CD4-positive, alpha-beta T cell treated with Interleukin-15 for 1 hour (primary cell): ENCODE measurements around the gene MTA1.
A peak's percentile ranks its signal among the peaks of the same experiment; 100 is the strongest.

Experiments
- DNase-seq: peaks from one replicate; pipeline ENCODE4 v3.0.0-alpha.2; 2020

The MTA1 gene

DNA sequence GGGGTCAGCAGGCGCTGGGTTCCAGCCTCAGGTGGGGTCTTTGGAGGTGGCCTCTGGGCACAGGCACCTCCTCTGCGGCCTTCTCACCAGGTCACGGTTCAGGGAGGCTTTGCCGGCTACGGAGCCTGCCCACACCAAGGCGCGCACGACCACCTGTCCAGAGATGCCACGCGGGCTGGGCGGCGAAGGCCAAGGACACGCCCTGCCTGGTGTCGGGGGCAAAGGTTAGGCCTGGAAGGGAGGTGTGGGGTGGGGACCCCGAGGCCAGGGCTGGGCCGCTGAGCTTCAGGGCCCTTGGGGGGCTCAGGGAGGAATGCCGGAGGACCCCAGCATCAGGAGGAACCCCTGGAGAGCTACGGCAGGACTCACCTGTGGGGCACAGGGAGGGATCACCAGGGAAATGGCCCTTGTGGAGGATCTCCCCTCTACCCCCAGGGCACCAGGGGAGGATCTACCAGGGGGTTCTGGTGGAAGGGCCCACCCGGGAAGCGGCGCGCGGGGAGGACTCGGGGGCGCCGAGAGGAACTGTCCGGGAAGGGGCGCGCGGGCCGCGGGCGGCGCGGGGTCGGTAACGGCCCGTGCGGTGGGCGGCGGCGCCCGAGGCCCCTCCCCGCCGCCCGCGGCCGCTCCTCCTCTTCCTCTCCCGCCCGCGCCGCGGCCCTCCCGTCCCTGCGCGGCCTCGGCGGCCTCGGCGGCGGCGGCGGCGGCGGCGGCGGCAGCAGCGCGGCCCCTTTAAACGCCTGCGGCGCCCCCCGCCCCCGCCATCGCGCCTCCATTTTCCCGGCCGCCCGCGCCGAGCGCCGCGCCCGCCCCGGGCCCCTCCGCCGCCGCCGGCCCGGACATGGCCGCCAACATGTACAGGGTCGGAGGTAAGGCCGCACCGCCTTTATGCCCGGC is at the start of gene MTA1:
TSS of gene MTA1 (plus strand) at position 633 of the 897 bp plus-strand sequence. CDS start at position 842, 209 bp downstream.
- DNase-seq = peak; percentile 37

DNA sequence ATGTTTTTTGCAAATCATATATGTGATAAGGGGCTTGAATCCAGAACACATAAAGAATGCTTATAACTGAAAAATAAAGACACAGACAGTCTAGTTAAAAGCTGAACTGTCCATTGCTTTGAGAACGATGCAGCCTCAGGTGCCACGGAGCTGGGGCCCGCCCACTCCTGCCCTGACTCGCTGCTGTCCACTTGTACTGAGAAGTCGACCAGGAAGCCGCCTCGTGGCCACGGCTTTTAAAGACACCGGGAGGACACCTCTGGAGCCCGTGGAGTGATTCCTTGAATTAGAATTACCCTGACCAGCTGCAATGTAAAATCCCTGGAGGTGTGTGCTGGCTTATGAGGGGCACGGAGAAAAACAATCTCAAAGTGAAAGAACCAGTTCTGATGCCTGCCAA is 45.2 kb upstream of the MTA1 start:
- DNase-seq = no peak

DNA sequence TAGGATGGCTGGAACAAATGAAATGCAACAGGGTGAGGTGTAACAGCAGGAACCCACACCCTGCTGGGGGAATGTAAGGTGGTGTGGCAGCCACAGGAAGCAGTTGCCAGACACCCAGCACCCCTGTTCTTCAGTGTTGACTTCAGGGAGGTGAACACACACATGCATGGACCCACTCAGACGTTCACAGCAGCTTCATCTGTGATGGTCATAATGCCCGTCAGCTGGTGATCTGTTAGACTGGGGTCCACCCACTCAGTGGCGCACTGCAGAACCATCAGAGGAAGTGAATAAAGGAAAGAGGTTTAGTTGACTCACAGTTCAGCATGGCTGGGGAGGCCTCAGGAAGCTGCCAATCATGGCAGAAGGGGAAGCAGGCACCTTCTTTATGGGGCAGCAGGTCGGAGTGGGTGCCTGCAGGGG is 44.0 kb upstream of the MTA1 start:
- peak; percentile 63 for DNase-seq

DNA sequence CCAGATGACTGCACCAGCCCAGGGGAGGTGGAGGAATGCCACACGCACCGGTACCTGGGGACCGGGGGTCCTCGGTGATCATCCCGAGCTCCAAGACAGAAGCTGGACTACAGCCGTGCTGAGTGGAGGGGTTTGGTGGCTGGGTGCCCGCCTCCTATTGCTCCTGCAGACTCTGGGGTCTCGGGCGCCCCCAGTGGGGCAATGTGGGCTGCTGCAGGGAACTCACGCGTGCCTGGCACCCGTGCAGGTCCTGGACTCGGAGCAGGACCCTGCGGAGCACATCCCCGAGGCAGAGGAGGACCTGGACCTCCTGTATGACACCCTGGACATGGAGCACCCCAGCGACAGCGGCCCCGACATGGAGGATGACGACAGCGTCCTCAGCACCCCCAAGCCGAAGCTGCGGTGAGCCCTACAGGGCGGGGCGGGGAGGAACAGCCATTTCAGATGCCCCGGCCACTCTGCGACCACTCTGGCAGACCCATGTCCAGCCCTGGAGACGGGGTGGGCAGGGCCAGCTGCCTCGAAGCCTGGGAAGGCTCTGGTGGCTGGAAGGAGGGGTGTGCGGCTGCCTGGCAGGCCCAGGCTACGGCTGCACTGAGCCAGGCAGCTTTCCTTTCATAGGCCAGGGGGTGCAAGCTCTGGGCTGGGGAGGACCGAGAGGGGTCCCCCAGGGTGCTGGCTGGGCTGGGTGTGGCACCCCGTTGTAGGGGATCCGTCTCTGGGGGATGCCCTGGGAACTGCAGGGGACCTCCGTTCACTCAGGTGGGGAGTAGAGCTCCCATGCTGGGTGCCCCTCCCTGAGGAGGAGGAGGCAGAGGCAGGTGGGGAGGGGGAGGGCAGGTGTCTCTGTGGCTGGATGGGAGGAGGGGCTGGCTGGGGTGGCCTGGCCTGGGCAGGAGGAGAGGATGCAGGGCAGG is 42.8 kb upstream of the MTA1 start:
- no peak for DNase-seq

DNA sequence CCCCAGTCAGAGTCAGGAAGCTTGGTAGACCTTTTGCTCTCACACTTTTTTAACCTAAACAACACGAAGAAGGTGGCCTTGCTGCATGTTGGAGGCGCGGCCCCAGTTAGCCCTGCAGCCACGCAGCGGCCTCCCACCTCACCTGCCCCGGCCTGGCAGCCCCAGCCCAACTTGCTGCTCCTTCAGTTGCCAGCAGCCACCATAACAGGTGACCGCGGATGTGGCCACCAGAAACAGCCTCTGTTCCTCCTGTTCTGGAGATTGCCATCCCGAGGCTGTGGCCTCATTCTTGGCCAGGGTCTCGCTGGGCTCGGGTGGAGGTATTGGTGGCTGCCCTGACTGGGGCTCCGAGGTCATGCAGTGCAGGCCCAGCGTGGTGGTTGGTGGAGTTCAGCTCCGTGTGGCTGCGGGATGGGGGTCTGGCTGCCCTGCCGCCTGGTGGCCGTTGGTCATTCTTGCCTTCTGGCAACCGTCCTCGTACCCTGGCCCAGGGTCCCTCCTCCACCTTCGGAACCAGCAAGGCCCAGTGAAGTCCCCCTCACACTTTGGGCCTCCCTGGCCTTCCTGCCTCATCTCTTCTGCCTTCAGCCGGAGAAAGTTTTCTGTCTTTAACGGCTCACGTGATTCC is 42.0 kb upstream of the MTA1 start:
- DNase-seq = no peak

DNA sequence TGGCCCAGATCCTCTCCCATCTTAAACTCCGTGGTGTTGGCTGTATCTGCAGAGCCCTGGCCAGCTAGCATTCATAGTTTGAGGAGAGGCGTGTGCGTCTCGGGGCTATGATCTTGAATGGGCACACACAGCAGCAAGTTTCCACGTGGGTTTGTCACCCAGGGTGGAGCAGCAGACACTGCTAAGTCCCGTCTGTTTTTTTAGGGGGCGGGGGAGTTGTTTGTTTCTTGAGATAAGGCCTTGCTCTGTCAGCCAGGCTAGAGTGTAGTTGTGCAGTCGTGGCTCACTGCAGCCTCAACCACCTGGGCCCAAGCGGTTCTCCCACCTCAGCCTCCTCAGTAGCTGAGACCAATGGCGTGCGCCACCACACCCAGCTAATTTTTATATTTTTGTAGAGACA is 41.4 kb upstream of the MTA1 start:
- no peak for DNase-seq

DNA sequence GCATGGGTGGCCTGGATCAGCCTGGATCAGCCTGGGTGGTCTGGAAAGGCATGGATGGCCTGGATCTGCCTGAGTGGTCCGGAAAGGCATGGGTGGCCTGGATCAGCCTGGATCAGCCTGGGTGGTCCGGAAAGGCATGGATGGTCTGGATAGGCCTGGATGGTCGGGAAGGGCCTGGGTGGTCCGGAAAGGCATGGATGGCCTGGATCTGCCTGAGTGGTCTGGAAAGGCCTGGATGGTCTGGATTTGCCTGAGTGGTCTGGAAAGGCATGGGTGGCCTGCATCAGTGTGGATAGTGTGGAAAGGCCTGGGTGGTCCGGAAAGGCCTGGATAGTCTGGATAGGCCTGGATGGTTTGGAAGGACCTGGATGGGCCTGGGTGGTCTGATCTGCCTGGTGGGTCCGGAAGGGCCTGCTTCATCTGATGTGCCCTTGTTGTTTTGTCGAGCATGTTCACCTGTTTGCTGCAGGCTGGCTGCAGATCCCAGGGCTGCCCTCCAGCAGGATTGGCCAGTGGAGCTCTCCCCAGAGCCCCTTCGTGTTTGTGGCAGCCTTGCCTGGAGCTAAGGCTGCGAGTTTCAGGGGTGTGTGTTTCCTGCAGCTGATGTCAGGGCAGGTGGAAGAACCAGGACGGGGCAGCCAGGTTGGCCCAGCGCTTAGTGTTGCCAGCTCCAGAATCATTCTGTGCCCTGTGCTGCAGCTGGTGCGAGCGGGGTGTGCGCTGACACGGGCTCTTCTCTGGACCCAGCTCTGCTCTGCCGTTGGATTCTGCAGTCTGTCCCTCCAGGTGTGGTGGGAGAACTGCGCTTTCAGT is 40.5 kb upstream of the MTA1 start:
- DNase-seq = no peak

DNA sequence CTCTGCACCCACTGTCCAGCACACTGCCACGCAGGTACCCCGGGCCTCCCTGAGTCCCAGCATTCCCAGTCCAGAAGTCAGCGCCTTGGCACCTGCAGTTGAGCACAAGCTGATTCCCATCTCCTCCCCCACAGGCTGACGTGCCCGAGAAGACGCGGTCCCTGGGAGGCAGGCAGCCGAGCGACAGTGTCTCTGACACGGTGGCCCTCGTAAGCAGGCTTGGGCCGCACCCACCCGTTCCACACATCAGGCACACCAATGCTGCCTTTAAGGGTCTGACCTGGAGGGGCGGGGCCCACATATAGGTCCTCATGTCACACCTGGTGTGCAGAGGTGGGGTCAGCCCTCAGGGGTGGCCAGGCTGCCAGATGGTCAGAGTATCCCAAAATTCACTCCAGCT is 39.7 kb upstream of the MTA1 start:
- DNase-seq = no peak

DNA sequence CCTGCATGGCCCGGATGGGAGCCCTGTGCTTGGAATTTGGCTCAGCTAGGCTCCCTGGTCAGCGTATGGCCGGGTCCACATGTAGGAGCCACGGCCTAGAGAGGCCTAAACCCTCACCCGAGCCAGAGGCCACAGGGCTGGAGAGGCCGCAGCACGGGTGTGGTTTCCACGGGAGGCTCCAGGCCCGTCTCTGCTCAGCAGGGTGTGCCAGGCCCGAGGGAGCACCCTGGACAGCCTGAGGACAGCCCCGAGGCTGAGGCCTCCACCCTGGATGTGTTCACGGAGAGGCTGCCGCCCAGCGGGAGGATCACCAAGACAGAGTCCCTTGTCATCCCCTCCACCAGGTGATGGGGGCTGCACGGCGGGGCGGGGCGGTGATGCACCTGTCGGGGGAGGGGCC is 38.9 kb upstream of the MTA1 start:
- no peak for DNase-seq

DNA sequence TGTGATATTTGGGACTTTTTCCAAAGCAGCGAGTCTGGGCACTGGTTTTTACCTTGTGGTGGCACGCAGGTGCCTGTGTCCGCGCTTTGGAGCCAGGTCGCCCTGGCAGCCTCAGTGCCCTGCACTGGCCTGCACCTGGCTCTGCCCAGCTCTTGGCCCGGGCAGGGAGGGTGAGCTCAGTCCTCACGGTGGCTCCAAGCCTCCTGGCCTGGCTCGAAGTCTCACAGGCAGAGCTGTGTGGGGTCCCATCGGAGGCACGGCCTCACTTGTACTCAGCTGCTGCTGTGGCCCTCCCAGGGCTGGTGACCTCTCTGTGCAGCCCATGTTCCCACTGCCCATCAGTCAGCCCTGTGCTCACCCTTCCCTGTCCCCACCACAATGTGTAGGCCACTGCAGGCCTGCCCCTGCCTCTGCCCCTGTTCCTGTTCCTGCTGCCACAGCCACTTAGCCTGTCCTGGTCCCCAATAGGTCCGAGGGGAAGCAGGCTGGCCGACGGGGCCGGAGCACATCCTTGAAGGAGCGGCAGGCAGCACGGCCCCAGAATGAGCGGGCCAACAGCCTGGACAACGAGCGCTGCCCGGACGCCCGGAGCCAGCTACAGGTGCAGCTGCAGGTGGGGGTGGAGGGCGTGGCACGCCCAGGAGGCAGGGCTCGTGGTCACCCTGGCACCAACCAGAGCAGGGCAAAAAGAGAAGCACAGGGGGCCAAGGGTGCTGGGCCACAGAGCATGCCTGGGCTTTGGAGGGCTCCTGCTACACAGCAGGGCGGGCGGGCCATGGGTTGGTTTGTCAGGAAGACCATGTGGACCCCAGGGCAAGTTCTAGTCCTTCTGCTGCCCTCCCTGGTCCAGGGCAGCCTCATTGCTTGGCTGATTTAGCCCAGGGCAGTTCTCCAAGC is 37.9 kb upstream of the MTA1 start:
- DNase-seq = no peak

DNA sequence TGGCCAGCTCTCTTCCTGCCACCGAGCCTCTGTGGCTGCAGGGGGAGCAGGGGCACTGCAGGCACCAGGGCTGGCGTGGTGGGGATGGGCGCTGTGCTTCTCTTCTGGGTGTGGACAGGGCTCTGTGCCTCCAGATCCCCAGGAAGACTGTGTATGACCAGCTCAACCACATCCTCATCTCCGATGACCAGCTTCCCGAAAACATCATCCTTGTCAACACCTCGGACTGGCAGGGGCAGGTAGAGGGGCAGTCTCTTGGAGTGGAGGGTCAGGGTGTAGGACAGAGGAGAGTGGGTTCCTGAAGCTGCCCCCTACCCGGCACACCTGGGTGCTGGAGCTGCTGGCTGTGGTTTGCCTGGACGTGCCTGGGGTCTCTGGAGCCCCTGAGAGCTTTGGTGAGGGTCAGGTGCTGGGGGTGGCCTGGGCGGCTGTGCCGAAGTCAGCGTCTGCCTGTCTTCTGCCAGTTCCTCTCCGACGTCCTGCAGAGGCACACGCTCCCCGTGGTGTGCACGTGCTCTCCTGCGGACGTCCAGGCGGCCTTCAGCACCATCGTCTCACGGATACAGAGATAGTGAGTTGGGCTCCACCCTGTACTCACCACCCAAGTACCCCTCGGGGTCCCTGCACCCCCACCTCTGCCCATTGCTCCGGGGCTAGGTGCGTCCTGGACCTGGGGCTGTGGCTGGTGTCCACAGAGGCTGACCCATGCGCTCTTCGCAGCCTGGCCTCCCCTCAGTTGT is 37.1 kb upstream of the MTA1 start:
- DNase-seq = no peak

DNA sequence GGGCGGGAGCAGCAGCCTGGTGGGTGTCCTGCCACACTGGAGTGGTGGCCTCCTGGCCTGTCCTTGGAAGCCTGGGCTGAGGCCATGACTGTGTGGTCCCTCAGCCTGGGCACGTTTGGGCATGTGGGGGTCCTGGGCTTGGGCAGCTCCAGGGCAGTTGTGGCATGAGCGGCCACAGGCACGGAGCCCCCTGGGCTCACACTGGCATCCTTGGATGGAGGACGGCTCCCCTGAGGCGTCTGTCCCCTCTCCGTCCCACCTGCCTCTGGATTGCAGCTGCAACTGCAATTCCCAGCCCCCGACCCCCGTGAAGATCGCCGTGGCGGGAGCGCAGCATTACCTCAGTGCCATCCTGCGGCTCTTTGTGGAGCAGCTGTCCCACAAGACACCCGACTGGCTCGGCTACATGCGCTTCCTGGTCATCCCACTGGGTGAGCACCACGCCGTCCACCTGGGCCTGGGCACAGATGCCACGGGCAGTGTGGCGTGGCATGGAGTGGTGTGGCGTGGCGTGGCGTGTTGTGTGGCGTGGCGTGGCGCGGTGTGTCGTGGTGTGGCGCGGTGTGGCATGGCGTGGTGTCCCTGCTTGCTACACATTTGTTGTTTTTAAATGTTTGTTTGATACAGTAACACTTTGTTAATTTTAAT is 36.4 kb upstream of the MTA1 start:
- no peak for DNase-seq

DNA sequence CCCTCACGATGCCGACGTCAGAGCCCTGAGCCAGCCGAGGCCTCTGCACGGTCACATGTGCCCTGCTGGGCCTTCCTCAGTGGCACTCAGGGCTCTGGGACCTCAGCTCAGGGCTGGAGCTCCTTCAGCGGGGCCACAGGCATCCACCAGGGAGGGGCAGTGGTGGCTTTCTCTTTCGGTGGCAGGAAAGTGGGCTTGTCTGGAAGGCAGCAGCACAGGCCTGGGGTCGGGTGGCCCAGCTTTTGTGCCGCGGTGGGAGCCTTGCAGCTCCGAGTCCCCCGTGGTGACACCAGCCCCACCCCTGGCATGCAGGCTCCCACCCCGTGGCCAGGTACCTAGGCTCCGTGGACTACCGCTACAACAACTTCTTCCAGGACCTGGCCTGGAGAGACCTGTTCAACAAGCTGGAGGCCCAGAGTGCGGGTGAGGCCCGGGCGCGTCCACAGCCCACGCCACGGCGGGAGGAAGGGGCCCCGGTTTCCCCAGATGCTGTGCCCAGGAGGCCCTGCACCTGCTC is 35.5 kb upstream of the MTA1 start:
- no peak for DNase-seq

DNA sequence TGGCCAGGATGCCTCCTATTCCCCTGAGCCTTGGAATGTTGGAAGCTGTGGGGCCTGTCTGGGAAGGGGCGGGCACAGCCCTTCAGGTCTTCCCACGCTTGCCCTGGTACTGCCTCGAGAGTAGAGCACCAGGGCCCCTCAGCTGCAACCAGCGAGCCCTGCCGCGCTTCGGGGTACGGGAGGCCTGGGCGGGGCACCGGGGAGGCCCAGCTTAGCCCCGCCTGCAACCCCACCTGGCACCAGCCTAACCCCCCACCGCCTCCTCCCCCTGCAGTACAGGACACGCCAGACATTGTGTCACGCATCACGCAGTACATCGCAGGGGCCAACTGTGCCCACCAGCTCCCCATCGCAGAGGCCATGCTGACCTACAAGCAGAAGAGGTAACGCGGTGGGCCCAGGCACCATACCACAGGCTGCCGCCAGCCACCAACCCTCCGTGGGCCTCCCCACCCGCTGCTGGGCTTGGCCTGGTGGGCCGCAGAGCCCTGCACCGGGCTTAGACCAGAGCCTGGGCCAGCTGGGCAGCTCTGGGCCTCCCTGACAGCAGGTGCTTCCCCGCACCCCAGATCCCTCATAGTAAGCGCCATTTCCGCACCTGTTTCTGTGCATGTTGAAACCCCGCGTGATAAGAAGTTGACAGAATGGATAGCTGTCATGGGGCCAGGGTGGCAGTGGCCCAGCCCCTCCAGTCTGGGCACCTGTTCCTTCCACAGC is 34.9 kb upstream of the MTA1 start:
- DNase-seq = no peak

DNA sequence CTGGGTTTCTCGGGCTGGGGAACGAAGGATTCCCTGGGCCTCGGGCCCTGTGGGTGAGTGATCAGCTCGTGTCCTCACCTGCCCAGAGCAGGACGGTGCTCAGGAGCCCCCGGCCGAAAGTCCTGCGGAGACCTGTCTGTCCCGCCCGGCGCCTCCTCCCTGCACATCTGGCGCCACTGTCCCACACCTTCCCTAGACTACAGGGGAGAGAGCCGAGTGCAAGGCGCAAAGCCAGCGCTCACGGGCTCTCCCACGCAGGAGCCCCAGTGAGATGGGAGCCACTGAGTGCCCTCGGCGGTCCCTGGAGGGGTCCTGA is 34.3 kb upstream of the MTA1 start:
- DNase-seq = no peak

DNA sequence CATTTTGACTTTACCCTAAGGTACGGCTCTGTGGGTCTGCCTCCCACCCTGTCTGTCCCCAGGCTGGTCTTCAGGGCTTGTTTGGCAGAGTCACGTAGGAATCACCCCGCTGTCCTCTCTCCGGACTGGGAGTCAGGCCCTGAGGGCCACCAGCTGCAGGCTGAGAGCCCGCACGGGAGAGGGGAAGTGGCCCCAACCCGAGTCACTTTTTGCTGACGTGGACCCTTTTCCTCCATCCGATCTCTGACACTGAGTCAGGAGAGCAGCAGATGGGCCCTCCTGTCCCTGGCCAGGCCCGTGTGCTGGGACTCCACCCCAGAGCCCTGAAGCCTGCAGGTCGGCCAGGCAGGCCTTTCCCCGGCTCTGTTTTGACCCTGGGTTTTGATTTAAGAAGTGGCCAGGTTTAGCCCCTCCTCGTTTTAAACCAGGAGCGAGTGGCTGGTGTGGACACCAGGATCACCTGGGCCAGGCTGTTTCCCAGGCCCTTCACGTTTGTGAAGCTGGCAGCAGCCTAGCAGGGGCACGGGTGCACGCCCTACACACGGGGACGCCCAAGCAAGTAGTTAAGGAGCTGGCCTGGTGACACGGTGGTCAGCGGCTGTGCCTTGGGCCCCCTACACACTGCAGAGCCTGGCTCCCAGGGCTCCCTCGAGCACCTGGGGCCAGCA is 33.8 kb upstream of the MTA1 start:
- DNase-seq = no peak

DNA sequence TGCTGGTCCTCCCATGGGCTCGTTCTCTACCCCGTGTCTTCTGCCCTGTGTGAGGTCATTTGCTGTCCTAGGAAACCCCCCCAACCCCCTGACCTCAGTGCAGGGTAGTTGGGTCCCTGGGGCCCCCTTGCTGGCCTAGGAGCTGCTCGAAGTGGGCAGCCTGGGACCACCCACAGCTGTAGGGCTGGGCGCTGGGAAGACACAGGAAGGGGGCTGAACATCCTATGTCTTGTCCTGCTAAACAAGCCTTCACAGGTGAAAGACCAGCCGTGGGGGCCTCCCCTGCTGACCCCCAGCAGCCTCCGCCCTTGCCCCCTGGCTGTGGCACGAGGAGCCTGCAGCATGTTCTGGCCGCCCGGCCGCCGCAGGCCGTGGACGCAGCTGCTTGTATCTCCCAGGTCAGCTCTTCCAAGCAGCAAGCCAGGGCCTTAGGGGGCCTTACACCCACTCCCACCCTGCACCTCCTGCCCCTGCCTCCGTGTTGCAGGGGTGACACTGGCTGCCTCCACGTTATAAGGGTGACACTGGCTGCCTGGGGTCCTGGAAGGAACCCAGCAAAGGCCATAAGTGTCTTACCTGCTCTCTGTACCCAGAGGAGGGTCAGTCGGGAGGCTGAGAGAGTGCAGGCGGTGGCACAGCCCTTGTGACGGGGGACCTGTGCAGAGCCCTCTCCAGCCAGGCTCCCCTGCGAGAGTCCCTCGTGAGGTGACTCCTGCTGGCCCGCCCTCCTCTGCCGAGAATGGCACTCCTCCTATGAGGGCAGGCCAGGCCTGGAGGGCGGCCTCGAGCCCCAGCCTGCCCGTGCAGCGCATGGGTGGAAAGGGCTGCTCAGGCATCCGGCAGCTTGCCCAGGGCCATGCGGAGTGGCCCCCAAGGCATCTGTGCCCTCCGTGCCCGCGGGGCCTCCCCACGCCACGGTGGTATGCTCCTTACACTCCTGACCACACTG is 32.8 kb upstream of the MTA1 start:
- DNase-seq = no peak

DNA sequence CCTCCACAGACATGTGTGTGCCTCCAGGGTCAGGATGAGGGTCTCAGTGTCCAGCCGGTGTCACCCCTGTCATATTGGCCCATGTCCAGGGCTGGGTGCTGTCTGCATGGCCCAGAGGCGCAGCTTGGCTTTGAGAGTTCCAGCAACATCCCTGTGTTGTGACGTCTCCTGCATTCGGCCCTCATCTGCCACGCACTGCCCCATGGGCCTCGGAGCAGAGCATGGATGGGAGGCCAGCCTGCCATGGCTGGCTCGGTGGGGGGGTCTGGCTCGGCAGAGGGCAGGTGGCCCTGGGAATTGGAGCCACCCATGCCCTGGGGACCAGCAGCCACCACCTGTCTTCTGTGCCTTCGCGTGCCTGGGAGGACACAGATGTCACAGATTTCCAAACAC is 32.1 kb upstream of the MTA1 start:
- no peak for DNase-seq
